IPS DF 4.7 (cell line): ENCODE data around the gene EPB41L1.
"Not testable (repeated sequence)": the region's sequence is repeated elsewhere in the genome, so short reads cannot be mapped to it uniquely, and the experiment has no call there.

Experiments used
- DNase-seq: peaks from one replicate; pipeline ENCODE4 v3.0.0-alpha.2; 2013; ENCODE audit warnings: low spot score; ENCODE audit errors: extremely low read depth

Gene EPB41L1

DNA sequence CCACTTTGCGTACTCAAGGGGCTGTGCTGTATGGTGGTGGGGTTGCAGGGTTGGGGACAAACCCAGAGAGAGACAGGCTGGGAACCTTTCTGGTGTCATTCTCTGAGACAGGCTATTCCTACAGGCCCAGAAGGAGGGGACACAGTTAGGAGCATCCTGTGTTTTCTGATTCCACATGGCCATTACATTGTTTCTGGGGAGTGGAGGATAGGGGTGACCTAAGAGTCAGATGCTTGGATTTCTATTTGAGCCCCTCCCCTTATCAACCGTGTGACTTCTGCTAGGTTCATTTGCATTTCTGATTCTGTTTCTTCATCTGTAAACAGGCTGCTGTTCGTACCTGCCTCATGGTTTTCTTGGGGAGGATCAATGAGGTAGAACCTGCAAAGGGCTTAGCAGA, 29.4 kb upstream of the EPB41L1 start:
- no peak for DNase-seq

DNA sequence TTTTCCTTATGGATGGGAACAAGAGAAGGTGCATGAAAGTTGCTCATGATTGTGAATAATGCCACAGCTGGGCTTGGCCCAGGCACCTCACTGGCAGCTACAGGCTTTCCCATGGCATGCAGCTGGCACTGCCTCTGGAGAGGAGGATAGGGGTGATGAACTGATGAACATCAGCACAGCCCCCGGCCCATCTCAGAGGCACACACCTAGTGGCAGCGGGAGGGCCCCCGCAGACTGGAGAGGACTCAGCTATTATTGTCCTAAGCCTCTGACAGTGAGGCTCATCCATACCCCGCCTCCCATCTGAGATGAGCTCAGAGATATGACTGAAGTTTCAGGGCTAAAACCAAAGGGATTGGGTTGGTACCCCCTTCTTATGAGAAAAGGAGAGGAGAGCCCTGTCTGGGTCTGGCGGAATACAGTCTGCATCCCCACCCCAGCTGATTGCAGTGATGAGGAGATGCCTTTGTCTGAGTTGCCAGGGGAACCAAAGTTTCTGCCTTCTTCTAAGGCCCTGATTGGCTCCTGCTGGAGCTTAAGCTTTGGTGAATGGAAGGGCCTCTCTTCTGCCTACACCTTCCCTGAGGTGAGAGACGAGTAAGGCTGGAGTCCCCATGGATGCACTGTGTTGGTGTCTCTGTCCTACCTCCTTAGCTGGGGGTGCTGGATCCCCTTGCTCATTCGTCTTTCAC, 27.6 kb upstream of the EPB41L1 start:
- no peak for DNase-seq

DNA sequence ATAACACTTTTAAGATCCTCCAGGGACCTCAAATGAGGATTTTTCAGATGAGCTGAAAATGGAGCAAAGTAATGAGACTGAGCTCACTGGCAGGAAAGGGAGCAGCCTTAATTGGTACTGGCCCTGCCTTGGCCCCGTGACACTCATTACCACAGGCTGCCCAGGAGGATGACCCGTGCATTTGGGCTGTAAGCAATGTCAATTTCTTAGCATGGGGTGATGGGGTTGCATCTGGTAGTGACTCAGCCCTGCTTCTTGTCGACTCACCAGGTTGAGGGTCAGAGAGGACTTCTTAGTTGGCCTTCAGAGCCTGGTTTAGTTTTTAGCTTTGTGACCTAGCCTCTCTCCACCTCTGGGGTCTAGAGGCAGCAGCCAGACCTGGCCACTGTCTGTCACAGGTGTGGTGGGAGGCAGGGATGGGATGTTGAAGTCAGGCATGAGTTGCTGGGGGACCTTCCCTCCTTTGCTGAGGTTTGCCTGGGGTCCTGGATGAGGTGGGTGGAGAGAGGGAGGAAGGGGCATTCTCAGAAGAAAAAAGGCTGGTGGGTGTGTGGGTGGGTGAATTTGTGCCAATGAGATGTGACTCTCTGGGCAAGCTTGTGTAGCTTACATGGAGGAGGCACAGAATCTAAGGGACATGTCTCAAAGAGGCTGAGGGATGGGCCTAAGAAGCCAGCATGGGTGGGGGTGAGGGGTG, 25.9 kb upstream of the EPB41L1 start:
- DNase-seq, result no peak

DNA sequence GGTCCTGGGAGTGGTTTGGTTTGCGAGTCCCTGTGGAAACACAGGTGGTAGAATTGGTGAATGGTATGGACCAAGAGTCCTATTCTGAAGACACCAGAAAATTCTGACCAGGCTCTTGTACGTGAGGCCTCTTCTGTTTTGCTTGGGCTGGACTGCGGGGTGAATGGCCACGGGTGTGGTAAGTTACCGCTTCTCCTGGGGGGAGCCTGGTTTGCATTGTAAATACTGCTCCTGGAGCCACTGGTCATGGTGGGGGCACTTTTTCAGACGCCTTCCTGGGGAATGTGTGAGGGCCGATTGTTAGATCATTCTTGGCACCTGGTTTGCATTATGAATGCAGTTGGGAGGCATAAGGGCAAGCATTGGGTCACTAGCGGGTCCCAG, 25.4 kb upstream of the EPB41L1 start:
- no peak for DNase-seq

DNA sequence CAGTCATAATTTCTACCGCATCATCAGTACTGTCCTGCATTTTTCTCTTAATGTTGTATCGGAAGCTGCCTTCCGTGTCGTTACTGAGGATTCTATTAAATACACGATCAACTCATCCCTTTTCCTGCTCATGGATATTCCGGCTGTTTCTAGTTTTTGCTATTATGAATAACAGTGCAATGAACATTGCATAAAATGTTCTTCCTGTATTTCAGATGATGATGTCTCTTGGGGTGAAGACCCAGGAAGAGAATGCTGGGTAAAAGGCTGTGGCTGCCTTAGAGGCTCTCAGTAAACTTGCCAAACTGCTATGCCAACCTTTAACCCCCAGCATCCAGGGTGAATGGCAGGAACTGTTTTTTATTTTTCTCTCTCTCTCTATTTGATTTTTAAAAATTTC, 24.1 kb upstream of the EPB41L1 start:
- no peak for DNase-seq

DNA sequence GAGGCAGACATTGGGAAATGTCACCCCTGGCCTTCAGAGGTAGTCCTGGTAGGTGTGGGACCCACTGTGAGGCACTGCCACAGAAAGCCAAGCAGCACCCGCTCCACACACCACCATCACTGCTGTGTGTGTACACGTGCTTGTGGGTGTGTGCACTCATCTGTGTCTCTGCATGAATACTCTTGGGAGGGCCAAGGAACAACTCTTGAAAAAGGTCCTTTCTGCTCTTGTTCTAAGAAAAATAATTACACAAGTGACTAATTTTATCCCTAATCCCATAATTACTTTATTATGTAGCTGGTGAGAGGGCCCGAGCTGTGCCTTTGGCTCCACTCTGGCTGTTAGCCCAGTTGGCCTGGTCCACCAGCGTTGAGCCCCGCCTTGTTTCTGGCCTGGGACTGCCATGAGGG, 21.7 kb upstream of the EPB41L1 start:
- DNase-seq, result no peak

DNA sequence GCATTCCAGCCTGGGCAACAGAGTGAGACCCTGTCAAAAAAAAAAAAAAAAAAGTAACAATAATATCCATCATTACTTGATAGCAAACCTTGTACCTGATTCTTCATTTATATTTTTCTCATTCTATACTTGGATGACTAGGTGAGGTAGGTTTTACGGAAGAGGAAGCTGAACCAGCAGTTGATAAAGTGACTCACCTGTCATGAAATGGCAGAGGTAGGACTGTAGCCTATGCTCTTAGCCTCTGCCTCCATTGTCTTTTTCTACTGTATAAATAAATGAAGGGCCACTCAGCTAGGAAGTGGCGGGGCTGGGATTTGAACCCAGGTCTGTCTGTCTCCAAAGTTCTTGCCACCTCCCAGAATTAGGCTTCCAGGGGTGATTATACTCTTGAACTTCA, 20.7 kb upstream of the EPB41L1 start:
- DNase-seq, result no peak

DNA sequence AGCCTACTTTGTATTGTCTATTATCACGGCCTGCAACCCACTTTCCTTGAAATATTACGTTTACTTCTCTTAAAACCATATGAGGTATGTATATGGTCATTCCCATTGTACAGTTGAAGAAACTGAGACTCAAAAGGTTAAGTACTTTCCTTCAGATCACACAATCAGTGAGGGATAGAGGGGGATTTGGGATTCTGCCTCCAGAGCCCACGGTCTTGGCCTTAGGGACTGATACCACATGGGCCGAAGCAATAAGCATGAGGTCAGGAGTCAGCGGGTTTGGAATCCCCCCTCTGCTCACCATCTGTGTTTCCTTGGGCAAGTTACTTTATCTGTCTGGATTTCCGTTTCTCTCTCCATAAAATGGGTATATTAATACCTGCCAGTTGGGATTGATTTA, 19.4 kb upstream of the EPB41L1 start:
- no peak for DNase-seq

DNA sequence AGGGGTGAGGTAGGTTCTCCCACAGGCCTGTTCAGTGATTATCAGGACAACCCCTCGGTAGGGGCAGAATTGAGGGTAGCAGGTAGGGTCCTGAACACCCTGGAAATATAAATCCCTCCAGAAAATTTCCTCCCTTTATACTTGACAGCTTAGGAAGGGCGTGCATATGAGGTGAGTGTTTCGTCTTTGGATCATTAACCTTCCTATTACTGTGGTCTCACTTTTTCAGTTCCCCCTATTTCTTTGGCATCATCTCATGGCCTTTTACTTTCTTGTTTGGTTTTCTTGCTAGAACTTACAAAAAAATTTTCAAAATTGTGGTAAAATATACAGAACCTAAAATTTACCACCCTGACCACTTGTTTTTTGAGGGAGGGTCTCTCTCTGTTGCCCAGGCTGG, 18.7 kb upstream of the EPB41L1 start:
- DNase-seq, result no peak

DNA sequence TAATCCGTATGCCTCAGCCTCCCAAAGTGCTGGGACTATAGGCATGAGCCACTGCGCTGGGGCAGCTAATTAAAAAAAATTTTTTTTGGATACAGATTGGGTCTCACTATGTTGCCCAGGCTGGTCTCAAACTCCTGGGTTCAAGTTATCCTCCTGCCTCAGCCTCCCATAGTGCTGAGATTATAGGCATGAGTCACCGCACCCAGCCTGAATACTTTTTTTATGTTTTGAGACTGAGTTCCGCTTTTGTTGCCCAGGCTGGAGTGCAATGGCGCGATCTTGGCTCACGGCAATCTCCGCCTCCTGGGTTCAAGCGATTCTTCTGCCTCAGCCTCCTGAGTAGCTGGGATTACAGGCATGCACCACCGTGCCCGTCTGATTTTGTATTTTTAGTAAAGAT, 17.2 kb upstream of the EPB41L1 start:
- not testable (repeated sequence) for DNase-seq

DNA sequence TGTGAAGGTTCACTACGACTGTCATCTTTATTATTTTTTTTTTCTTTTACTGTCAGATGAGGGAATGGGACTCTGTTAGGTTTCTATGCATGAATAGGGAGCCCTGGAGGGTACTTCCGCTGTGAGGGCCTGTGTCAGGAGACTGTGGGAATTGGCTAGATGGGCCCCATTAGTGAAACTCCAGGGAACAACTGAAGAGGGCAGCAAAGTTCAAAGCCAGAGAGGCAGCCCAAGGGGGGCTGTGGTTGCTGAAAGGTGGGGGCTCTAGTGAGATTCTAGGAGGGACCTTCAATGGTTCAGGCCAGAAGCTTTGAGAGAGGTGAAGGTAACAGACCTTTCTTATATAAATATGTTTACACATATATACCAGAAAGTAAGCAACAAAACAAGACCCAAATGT, 13.2 kb upstream of the EPB41L1 start:
- no peak for DNase-seq

DNA sequence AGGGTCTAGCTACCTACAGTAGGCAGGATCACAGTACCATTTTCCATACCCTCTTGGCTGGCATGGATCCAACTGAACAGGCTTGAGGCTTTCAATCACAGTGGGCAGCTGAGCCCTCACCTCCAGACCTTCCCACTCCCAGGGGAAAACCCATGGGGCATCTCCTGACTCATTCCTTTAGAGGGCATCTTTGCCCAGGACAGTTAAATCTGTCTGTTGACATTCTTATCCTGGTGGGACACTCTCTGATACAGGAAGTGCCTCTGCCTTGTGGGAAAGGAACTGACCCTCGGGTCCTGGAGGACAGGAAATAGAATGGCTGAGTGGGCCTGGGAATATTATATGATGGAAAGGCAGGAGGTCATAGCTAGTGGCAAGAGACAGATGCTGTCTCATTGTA, 10.2 kb upstream of the EPB41L1 start:
- no peak for DNase-seq

DNA sequence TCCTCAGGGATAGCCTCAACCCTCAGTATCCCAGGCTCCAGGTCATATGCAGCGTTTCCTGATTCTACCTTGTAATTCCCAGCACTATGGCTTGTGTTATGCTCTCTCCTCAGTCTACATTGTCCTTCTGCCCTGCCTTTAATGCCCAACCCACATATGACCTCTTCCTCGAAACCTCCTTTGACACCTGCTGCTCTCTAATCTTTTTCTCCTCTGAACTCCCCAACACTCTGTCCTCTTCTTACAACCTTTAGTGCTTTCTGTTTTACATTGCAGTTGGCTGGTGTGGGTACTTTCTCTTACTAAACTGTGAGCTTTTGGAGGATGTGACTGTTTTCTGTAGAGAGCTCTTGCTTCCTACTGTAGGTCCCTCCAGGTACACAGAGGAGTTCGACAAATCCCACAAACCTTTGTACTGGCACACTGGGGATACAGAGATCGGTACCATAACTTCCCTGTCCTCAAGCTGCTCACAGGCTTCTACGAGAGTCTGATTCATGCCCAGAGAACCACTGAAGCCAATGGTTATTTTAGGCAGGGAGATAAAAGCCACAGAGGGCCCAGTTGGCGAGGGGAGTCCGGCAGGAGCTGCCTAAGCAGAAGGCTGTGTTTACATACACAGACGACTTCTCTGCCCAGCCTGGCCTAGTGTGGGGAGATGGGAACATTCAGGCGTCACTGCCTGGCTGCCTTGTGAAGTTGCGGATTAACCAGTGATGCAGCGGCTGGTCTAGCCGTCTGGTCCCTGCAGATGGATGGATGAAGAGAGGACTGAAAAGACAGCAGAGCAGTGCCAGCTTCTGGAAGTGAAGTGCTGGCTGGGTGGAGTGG, 8.4 kb upstream of the EPB41L1 start:
- no peak for DNase-seq

DNA sequence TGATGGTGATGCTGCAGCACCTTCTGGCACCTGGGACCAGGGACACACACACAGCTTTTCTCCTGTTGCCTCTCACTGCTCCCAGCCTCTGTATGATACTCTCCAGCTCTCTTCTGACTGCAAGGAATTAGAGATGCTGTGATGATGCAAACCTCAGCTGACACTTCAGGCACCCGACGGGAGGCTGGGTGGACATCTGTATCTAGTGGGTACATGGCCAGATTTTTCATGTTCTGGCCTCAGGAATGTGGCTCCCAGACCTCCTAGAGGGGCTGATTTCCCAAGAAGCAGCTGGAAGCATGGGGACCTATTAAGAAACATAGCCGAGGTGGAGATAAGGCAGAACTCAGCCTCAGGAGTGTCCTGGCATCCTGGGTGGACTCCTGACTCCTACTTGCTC, 6.8 kb upstream of the EPB41L1 start:
- DNase-seq, result no peak

DNA sequence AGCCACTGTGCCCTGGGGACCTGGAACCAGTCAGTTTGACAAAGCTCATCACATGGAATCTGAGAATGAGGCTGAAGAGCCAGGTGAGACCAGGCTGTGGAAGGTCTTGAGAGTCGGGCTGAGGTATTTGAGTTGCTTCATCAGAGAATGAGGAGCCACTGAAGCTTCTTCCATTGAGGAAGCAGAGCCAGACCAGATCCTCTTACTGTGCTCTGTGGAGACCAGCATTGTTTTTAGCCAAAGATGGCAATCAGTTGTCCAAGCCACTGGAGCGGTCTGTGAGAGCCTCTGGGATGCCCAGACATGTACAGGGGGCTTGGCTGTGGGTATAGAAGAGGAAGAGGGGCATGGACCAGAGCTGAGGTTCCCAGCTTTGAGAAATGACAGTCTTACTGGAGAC, 6.1 kb upstream of the EPB41L1 start:
- no peak for DNase-seq

DNA sequence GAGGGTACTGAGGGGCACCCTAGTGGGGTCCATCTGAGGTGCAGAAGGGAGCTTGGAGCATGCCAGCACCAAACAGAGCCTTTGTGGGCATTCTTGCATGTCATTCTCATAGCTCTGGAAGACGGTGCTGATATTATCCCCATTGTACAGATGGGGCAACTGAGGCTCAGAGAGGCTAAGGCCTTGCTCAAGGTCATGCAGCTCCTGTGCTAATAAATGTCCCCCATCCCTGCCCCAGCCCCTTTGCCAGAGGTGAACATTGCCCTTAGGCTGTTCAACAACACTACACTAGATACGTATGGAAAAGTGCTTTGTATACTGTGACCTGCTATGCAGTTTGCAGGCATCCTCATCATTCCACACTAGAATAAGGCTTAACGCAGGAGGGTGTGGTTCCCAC, 5.5 kb upstream of the EPB41L1 start:
- DNase-seq, result no peak

DNA sequence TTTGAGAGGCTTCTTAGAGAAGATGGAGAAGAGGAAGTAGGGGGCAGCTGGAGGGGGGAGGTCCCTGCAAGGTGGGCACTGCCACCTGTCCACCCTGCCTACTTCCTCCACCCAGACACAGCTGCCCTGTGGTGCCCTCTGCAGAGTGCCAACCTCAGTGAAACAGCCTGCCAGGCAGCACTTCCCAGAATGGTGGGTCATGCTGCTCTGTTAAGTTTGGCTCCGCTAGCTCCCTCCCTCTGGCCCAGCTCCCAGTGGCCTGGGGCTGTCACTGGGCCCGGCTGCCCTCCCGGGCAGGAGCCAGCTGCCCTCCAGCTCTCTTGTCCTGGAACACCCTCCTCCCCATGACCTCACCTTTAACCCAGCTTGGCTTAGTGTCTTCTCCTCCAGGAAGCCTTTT, 5.1 kb upstream of the EPB41L1 start:
- no peak for DNase-seq

DNA sequence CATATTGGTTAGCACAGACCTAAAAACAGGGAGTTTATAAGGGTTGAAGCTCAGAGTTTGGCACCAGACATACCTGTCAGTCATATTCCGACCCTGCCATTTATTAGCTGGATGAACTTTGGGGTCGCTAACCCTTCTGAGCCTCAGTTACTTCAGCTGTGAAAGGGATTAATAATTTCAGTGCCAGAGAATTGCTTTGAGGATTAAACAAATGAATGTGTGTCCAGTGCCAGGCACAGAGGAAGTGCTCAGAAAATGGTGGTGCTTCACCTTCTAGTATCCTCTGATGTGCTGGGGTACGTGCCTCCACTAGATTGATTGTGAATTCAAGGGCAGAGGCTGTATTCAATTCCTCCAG, 4.1 kb upstream of the EPB41L1 start:
- DNase-seq, result no peak

DNA sequence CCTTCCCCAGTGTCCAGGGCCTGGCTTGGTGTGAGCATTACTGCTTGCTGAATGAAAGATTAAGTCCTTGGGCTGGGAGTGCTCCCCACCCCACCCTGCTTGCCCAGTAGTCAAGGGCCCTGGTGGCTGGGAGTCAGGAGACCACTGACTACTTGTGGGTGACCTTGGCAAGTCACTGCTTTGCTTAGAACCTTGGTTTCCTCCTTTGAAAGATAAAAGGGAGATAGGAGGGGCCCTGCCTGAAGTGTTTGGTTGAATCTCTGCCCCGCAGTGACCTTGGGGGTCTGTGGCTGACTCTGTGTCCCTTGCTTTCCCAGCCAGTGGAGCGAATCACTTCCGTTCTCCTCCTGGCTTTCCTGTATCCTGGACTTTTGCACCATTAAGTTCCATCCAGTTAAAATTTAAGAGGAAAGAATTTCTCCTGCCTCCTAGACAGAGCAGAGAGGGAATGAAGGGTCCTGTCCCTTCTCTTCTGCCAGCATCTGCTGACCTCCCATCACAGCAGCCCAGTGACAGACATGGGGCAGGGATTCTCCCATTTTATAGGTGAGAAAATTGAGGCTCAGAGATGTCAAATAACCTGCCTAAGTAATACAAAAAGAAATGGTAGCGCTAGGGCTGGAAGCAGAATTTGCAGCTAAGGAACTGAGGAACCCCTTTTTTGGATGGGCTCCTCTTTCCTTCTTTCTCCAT, 3.5 kb upstream of the EPB41L1 start:
- no peak for DNase-seq

DNA sequence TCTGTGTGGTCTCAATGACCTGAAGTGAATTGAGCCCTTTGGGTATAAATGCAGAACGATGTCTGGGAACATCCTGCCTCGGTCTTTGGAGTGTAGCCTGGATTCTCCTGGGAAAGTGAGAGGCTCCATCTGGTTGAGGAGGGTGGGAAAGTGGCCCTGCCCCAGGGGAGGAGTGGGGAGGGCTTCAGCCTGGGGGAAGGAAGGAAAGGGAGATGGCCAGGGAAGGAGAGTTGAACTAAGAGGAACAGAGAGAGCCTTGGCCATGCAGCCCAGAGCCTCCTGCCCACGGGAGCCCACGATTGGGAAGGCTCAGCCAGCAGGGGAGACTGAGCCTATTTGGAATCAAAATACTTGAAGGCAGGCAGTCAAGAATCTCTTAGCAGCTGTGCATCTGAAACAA, 2.3 kb upstream of the EPB41L1 start:
- DNase-seq, result no peak

DNA sequence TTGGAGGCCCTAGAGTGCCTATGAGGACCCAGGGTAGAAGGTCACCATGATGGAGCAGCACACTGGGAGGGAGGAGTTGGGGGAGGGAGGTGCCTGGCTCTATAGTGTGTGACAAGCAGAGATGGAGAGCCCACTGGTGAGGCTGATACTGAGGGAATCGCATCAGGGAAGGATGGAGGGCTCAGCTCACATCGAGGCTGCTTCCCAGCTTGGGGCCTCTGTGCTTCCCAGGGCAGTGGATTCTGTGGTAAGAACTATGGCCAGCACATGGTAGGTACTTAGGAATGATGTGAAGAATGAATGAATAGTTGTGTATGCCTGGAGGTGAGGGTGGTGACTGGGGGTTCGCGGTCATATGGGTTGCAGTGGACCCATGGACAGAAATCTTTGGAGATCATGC, 1.3 kb upstream of the EPB41L1 start:
- DNase-seq, result no peak
